Choroid plexus epithelial cell (primary cell): ENCODE results near the gene IGFBP1.
A peak's percentile ranks its signal among the peaks of the same experiment; 100 is the strongest.

Experiments
- DNase-seq: peaks from one replicate; pipeline ENCODE4 v3.0.0-alpha.2; 2010; ENCODE audit warnings: low read depth
- H3K4me3 ChIP-seq: 2 replicates; pipeline ENCODE4 v1.5.1; 2011; ENCODE audit warnings: low read depth, mild to moderate bottlenecking, control low read depth, low read length, moderate library complexity
- TF ChIP-seq, protein P1 (sequence below): conservative IDR thresholded peaks from 2 replicates; pipeline ENCODE4 v1.5.1; 2011; ENCODE audit warnings: low read depth, mild to moderate bottlenecking, control low read depth, inconsistent platforms, low read length, moderate library complexity

Gene IGFBP1

GRCh38 chr7:45891462-45892402, 3.4 kb downstream of the IGFBP1 start:
- TF ChIP-seq, protein P1, sequence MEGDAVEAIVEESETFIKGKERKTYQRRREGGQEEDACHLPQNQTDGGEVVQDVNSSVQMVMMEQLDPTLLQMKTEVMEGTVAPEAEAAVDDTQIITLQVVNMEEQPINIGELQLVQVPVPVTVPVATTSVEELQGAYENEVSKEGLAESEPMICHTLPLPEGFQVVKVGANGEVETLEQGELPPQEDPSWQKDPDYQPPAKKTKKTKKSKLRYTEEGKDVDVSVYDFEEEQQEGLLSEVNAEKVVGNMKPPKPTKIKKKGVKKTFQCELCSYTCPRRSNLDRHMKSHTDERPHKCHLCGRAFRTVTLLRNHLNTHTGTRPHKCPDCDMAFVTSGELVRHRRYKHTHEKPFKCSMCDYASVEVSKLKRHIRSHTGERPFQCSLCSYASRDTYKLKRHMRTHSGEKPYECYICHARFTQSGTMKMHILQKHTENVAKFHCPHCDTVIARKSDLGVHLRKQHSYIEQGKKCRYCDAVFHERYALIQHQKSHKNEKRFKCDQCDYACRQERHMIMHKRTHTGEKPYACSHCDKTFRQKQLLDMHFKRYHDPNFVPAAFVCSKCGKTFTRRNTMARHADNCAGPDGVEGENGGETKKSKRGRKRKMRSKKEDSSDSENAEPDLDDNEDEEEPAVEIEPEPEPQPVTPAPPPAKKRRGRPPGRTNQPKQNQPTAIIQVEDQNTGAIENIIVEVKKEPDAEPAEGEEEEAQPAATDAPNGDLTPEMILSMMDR = no peak
- DNase-seq = no peak
- no peak overlapping the region for H3K4me3 ChIP-seq

DNA sequence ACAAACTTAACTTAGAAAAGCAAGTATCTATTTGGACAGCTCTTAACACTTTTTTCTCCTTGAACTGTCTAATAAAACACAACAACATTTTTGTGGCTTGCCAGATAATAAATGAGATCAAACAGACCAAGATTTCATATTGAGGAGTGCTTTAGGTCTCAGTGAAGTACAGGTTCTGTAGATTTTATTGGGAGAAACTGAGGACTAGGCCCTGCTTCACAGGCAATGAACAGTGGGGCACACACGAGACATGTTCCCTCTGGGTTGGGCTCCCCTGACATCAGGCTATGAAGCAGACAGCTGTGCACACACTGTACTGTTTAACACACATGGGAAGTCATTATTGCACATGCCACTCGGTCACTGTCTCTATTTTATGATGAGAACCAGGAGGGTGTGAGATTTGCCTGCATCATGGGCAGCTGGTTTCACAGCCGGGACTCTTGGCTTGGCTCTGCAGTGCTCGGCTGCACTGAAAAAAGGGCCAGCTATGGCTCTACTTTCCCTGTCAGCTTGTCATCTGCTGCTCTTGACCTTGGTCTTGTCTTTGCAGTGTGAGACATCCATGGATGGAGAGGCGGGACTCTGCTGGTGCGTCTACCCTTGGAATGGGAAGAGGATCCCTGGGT, 4.2 kb downstream of the IGFBP1 start:
- TF ChIP-seq, protein P1 = no peak
- no peak for DNase-seq

DNA sequence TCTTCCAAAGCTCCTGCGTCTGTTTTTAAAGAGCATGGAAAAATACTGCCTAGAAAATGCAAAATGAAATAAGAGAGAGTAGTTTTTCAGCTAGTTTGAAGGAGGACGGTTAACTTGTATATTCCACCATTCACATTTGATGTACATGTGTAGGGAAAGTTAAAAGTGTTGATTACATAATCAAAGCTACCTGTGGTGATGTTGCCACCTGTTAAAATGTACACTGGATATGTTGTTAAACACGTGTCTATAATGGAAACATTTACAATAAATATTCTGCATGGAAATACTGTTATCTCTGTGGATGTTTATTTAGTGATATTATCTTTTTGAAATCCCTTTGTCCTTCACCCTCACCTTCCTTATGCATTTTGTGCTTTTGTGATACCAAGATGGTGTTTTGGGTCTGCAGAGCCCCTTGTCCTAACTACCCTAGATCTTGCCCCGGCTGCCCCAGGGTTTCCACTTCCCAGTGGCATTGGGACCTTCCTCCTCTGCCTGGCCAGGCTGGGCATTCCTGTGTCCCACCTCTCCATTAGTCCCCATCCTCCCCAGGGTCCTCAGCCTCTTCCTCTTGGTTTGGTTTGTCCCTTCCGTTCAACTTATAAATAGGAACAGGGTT, 5.2 kb downstream of the IGFBP1 start:
- no peak for DNase-seq
- TF ChIP-seq, protein P1 = no peak
- H3K4me3 ChIP-seq = no peak overlapping the region

More for the DNA sequence above, 4.2 kb downstream of the IGFBP1 start:
- no peak overlapping the region for H3K4me3 ChIP-seq

- no peak for DNase-seq
- TF ChIP-seq, protein P1 = no peak
- H3K4me3 ChIP-seq = no peak overlapping the region
Observed at GRCh38 chr7:45893996-45894664, 5.8 kb downstream of the IGFBP1 start.

GRCh38 chr7:45894665-45895062, 6.4 kb downstream of the IGFBP1 start:
- no peak overlapping the region for H3K4me3 ChIP-seq
- TF ChIP-seq, protein P1 = no peak
- no peak for DNase-seq

DNA sequence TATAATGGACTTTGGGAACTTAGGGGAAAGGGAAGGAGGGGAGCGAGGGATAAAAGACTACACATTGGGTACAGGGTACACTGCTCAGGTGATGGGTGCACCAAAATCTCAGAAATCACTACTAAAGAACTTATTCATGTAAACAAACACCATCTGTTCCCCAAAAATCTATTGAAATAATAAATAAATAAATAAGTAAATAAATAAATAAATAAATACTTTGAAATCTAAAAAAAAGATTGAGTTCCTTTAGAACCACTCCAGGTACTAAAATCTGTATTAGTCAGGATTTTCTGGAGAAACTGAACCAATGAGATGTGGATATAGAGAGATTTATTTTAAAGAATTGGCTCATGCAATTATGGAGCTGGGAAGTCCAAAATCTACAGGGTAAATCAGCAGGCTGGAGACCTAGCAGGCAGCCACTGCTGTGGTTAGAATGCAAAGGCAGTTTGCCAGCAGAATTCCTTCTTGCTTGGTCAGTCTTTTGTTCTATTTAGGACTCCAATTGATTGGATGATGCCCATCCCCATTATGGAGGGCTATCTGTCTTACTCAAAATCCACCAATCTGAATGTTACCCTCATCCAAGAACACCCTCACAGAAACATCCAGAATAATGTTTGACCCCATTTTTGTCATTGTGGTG, 8.9 kb downstream of the IGFBP1 start:
- peak; percentile 88 for DNase-seq

More for the DNA sequence above, 8.9 kb downstream of the IGFBP1 start:
- TF ChIP-seq, protein P1 = no peak
- no peak overlapping the region for H3K4me3 ChIP-seq
